Activated CD4-positive, alpha-beta memory T cell treated with anti-CD3 and anti-CD28 coated beads, Interleukin-2, amount 10 ng/mL, durations not matched to agents 7 days and 5 days (primary cell): ENCODE results near the gene SMAD9. TPM values are rescaled to one million over a fixed set of nuclear protein-coding genes. Genes with fewer than 3 reads are reported as not detected.
"Not testable (repeated sequence)": the region's sequence is repeated elsewhere in the genome, so short reads cannot be mapped to it uniquely, and the experiment has no call there.

Source experiments
- CTCF ChIA-PET: fragments of 350-600 bp; sonication (Branson Sonifier 250); formaldehyde crosslinking; loops from one replicate; lab custom pipeline; 2021; ENCODE audit warnings: antibody characterized with exemption, inconsistent platforms; lab: Charles Lee
- POLR2A ChIA-PET: fragments of 350-600 bp; sonication (Branson Sonifier 250); formaldehyde crosslinking; loops from one replicate; lab custom pipeline; 2021; ENCODE audit warnings: antibody characterized with exemption; lab: Charles Lee
- DNase-seq: peaks from one replicate; pipeline ENCODE4 v3.0.0-alpha.2; 2020
- H3K27ac Mint-ChIP-seq: one replicate; pipeline ENCODE4 v1.8.0; 2021; ENCODE audit warnings: mild to moderate bottlenecking, mixed read lengths
- H3K27me3 Mint-ChIP-seq: one replicate; pipeline ENCODE4 v1.8.0; 2021; ENCODE audit warnings: mixed read lengths
- H3K36me3 Mint-ChIP-seq: one replicate; pipeline ENCODE4 v1.8.0; 2021; ENCODE audit warnings: low read depth, mixed read lengths
- H3K4me1 Mint-ChIP-seq: one replicate; pipeline ENCODE4 v1.8.0; 2021; ENCODE audit warnings: mixed read lengths
- H3K4me3 Mint-ChIP-seq: one replicate; pipeline ENCODE4 v1.8.0; 2021; ENCODE audit warnings: mild to moderate bottlenecking, mixed read lengths
- H3K9me3 Mint-ChIP-seq: one replicate; pipeline ENCODE4 v1.8.0; 2021; ENCODE audit warnings: mixed read lengths
- total RNA-seq, 2 experiments: library from RNA; stranded (reverse); gene quantifications; one replicate each; pipeline ENCODE4 v1.2.3, GENCODE V29; 2021

SMAD9 gene
- total RNA-seq, 2 experiments from 2014 or later = not detected

DNA sequence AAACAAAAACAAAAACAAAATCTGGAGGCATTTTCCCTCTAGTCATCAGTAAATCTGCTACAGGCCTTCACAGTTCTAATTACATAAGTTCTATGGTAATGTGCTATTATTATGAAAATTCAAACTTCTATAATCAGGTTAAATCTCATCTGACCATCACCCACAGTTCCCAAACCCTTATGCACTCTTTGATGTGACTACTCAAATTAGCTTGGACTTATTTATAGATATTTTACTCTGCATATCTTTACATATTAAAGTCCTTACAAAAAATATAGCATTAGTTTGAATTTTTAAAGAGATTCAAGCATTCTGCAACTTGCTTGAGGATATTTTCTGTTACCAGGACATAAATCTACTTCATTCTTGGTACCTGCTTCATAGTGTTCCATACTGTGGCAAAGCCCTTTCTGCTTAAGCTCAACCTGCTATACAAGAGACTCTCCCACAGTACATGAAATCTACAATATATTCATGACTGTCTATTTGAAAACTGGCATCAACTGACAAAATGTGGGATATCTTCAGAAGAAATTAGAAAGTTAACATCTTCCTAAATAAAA is 22.9 kb downstream of the SMAD9 start:
- H3K27me3 Mint-ChIP-seq = peaks cover 40% of the 10 kb centered on the region
- no peaks in the 10 kb centered on the region for H3K36me3 Mint-ChIP-seq
- POLR2A ChIA-PET = no interaction called here
- CTCF ChIA-PET = no interaction called here
- H3K27ac Mint-ChIP-seq = no peak overlapping the region
- H3K9me3 Mint-ChIP-seq = no peaks in the 10 kb centered on the region
- DNase-seq = no peak
- H3K4me1 Mint-ChIP-seq = no peaks in the 10 kb centered on the region
- H3K4me3 Mint-ChIP-seq = no peak overlapping the region

GRCh38 chr13:36891752-36892151 is 28.3 kb downstream of the SMAD9 start:
- H3K27ac Mint-ChIP-seq = no peak overlapping the region
- ChIA-PET POLR2A (no interaction called here), CTCF (no interaction called here)
- H3K36me3 Mint-ChIP-seq = no peaks in the 10 kb centered on the region
- no peaks in the 10 kb centered on the region for H3K4me1 Mint-ChIP-seq
- DNase-seq = no peak
- peaks cover 37% of the 10 kb centered on the region for H3K27me3 Mint-ChIP-seq
- H3K4me3 Mint-ChIP-seq = no peak overlapping the region
- no peaks in the 10 kb centered on the region for H3K9me3 Mint-ChIP-seq

- Mint-ChIP-seq H3K27me3 (peaks cover 30% of the 10 kb centered on the region), H3K4me1 (no peaks in the 10 kb centered on the region), H3K36me3 (no peaks in the 10 kb centered on the region), H3K9me3 (no peaks in the 10 kb centered on the region), H3K27ac (no peak overlapping the region), H3K4me3 (no peak overlapping the region)
- ChIA-PET POLR2A (no interaction called here), CTCF (no interaction called here)
- DNase-seq = no peak
Measured at GRCh38 chr13:36888645-36889044, 31.4 kb downstream of the SMAD9 start.

GRCh38 chr13:36887758-36888521 is 32.1 kb downstream of the SMAD9 start:
- ChIA-PET CTCF (no interaction called here), POLR2A (no interaction called here)
- no peak for DNase-seq
- Mint-ChIP-seq H3K27ac (no peak overlapping the region), H3K9me3 (no peaks in the 10 kb centered on the region), H3K4me1 (no peaks in the 10 kb centered on the region), H3K27me3 (peaks cover 30% of the 10 kb centered on the region), H3K4me3 (no peak overlapping the region), H3K36me3 (no peaks in the 10 kb centered on the region)

- Mint-ChIP-seq H3K36me3 (no peaks in the 10 kb centered on the region), H3K27ac (no peak overlapping the region), H3K27me3 (peaks cover 20% of the 10 kb centered on the region), H3K9me3 (no peaks in the 10 kb centered on the region), H3K4me1 (no peaks in the 10 kb centered on the region), H3K4me3 (no peak overlapping the region)
- ChIA-PET POLR2A (no interaction called here), CTCF (no interaction called here)
- no peak for DNase-seq
Measured at GRCh38 chr13:36885901-36886300, 34.1 kb downstream of the SMAD9 start.

DNA sequence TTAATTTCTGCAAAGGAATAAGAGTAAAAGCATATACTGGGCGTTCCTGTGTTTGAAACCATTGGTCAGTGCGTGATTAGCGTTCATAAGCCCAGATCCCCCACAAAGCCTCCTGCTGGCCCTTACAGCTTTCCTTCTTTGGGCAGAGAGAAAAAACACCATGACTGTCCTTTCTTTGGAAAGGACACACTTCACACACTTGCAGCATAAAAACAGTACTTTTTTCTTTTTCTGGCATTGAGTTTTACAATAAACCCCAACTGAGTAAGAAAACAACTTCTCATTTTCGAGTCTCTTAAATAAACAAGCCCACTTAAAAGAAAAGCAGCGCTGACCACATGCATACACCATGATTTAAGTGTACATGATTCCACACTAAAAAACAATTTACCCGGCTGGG is 35.8 kb downstream of the SMAD9 start:
- ChIA-PET CTCF (no interaction called here), POLR2A (no interaction called here)
- H3K27ac Mint-ChIP-seq = no peak overlapping the region
- H3K27me3 Mint-ChIP-seq = peaks cover 13% of the 10 kb centered on the region
- H3K4me3 Mint-ChIP-seq = no peak overlapping the region
- H3K36me3 Mint-ChIP-seq = no peaks in the 10 kb centered on the region
- H3K4me1 Mint-ChIP-seq = no peaks in the 10 kb centered on the region
- DNase-seq = no peak
- H3K9me3 Mint-ChIP-seq = no peaks in the 10 kb centered on the region

- Mint-ChIP-seq H3K4me1 (no peaks in the 10 kb centered on the region), H3K36me3 (no peaks in the 10 kb centered on the region), H3K4me3 (no peak overlapping the region), H3K27ac (no peak overlapping the region), H3K9me3 (no peaks in the 10 kb centered on the region), H3K27me3 (peaks cover 17% of the 10 kb centered on the region)
- no peak for DNase-seq
- ChIA-PET CTCF (no interaction called here), POLR2A (no interaction called here)
Measured at GRCh38 chr13:36883824-36884223, 36.2 kb downstream of the SMAD9 start.

- H3K36me3 Mint-ChIP-seq, H3K4me3 Mint-ChIP-seq: not testable (repeated sequence)
Measured at GRCh38 chr13:36883392-36883791, 36.6 kb downstream of the SMAD9 start.

DNA sequence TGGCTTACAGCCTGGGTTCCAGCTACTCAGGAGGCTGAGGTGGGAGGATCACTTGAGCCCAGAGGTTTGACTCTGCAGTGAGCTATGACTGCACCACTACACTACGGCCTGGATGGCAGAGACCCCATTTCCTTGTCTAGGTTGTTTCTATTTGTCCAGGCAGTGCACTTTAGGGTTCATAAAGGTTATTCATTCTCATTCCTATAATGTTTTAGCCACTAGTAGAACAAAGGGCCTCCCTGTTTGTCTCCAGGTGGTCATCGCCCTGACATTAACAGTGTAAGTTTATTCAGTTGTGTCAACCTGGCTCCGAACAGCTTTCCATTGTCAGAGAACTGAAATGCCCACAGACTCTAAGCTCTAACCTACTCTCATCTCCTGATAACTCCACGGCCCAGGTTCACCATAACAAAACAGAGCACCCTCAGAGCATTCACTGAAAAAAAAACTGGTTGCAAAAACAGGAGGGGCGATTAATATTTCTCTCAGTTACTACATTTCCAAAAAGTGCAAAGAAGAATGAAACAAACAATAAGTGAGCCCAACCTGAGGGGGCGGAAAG is 37.1 kb downstream of the SMAD9 start:
- H3K9me3 Mint-ChIP-seq = no peaks in the 10 kb centered on the region
- H3K27ac Mint-ChIP-seq = no peak overlapping the region
- DNase-seq = no peak
- peaks cover 15% of the 10 kb centered on the region for H3K27me3 Mint-ChIP-seq
- ChIA-PET POLR2A (no interaction called here), CTCF (no interaction called here)
- H3K4me1 Mint-ChIP-seq = no peaks in the 10 kb centered on the region
- no peaks in the 10 kb centered on the region for H3K36me3 Mint-ChIP-seq
- no peak overlapping the region for H3K4me3 Mint-ChIP-seq

More at GRCh38 chr13:36883392-36883791, 36.6 kb downstream of the SMAD9 start:
- DNase-seq, H3K4me1 Mint-ChIP-seq, H3K9me3 Mint-ChIP-seq, CTCF ChIA-PET, POLR2A ChIA-PET, H3K27ac Mint-ChIP-seq: not testable (repeated sequence)
- peaks cover 15% of the 10 kb centered on the region for H3K27me3 Mint-ChIP-seq

GRCh38 chr13:36880961-36881360 is 39.1 kb downstream of the SMAD9 start:
- Mint-ChIP-seq H3K4me1 (no peaks in the 10 kb centered on the region), H3K4me3 (no peak overlapping the region), H3K27ac (no peak overlapping the region), H3K36me3 (no peaks in the 10 kb centered on the region), H3K27me3 (peaks cover 8% of the 10 kb centered on the region), H3K9me3 (no peaks in the 10 kb centered on the region)
- POLR2A ChIA-PET = no interaction called here
- CTCF ChIA-PET = interaction anchor here (0.8 kb wide), 1 partner anchor 29 kb away, joined by 3 read pairs; no protein-coding TSS in a partner anchor
- no peak for DNase-seq

GRCh38 chr13:36879218-36879938 is 40.7 kb downstream of the SMAD9 start:
- Mint-ChIP-seq H3K27ac (no peak overlapping the region), H3K27me3 (peaks cover 10% of the 10 kb centered on the region), H3K9me3 (no peaks in the 10 kb centered on the region), H3K4me3 (no peak overlapping the region), H3K4me1 (no peaks in the 10 kb centered on the region), H3K36me3 (no peaks in the 10 kb centered on the region)
- DNase-seq = no peak
- ChIA-PET POLR2A (no interaction called here), CTCF (no interaction called here)

DNA sequence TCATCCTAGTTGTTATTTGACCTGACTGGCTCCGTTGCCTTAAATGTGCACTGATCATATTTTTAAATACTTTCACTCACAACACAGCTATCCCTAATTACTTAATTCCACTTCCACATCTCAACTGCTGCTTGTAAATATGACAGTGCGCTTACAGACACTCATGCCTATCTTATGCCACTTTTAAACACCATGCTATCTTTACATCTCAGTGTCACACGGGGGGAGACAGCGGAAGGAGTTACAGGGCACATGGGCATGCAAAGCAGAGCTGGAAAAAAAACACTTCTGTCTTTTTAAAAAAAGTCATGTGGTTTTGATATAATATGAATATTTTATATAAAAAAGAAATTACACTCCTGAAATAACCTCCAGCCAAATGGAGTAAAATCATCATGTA is 44.1 kb downstream of the SMAD9 start:
- Mint-ChIP-seq H3K36me3 (no peaks in the 10 kb centered on the region), H3K27me3 (peaks cover 24% of the 10 kb centered on the region), H3K4me3 (no peak overlapping the region), H3K4me1 (no peaks in the 10 kb centered on the region), H3K9me3 (no peaks in the 10 kb centered on the region), H3K27ac (no peak overlapping the region)
- DNase-seq = no peak
- CTCF ChIA-PET = no interaction called here
- POLR2A ChIA-PET = no interaction called here

GRCh38 chr13:36875431-36875830 is 44.6 kb downstream of the SMAD9 start:
- Mint-ChIP-seq H3K9me3 (no peaks in the 10 kb centered on the region), H3K27ac (no peak overlapping the region), H3K27me3 (peaks cover 24% of the 10 kb centered on the region), H3K4me3 (no peak overlapping the region), H3K4me1 (no peaks in the 10 kb centered on the region), H3K36me3 (no peaks in the 10 kb centered on the region)
- POLR2A ChIA-PET = no interaction called here
- CTCF ChIA-PET = no interaction called here
- no peak for DNase-seq
